HEK293 (cell line): ENCODE results near the gene SPINDOC.

Source experiments
- CTCF ChIA-PET: fragments of 350-600 bp; formaldehyde crosslinking; extraction: SDS; loops from one replicate; lab custom pipeline; 2021; ENCODE audit warnings: antibody characterized with exemption; lab: Yijun Ruan, JAX
- POLR2A ChIA-PET: fragments of 300-600 bp; formaldehyde crosslinking; extraction: SDS; loops from one replicate; lab custom pipeline; 2020; ENCODE audit warnings: antibody characterized with exemption, inconsistent platforms; lab: Yijun Ruan, JAX
- H3K27ac ChIP-seq: fragments of 200-500 bp; sonication (Bioruptor generic); 2 replicates; pipeline ENCODE4 v1.5.1; 2014; ENCODE audit warnings: low read depth, low read length, control low read depth, inconsistent platforms; ENCODE audit errors: extremely low read depth
- H3K36me3 ChIP-seq, 2 experiments: fragments of 200-500 bp in 1 of 2; sonication (Bioruptor generic) in 1 of 2; 1 replicate in 1 of 2; 2 replicates in 1 of 2; pipeline ENCODE4 v1.5.1; 2014 to 2017; ENCODE audit warnings: inconsistent platforms in 2 of 2, low read length in 2 of 2; ENCODE audit not compliant: control insufficient read depth in 2 of 2, insufficient read depth in 1 of 2
- H3K4me1 ChIP-seq: fragments of 200-500 bp; sonication (Bioruptor generic); 2 replicates; pipeline ENCODE4 v1.5.1; 2014; ENCODE audit warnings: mild to moderate bottlenecking, low read length, inconsistent platforms; ENCODE audit not compliant: control insufficient read depth, insufficient read depth
- H3K4me3 ChIP-seq: 2 replicates; pipeline ENCODE4 v1.5.1; 2011; ENCODE audit warnings: low read depth, mild to moderate bottlenecking, control low read depth, low read length, moderate library complexity
- H3K9me3 ChIP-seq: fragments of 200-500 bp; sonication (Bioruptor generic); 2 replicates; pipeline ENCODE4 v1.5.1; 2014; ENCODE audit warnings: low read depth, low read length, inconsistent platforms; ENCODE audit not compliant: control insufficient read depth, insufficient read depth
- GLI2 ChIP-seq: fragments of 450-650 bp; formaldehyde crosslinking; IDR thresholded peaks from 2 replicates; pipeline ENCODE4; 2017; ENCODE audit warnings: missing biosample characterization, missing genetic modification characterization, low read depth, borderline replicate concordance
- GLIS1 ChIP-seq: fragments of 450-650 bp; formaldehyde crosslinking; IDR thresholded peaks from 2 replicates; pipeline ENCODE4 v1.5.1; 2016; ENCODE audit warnings: missing biosample characterization, missing genetic modification characterization
- PRDM1 ChIP-seq: fragments of 450-650 bp; formaldehyde crosslinking; IDR thresholded peaks from 2 replicates; pipeline ENCODE4; 2016; ENCODE audit warnings: missing biosample characterization, missing genetic modification characterization
- PRDM4 ChIP-seq: fragments of 450-650 bp; formaldehyde crosslinking; IDR thresholded peaks from 2 replicates; pipeline ENCODE4 v1.5.1; 2017; ENCODE audit warnings: missing biosample characterization, missing genetic modification characterization
- YY1 ChIP-seq: fragments of 450-650 bp; formaldehyde crosslinking; IDR thresholded peaks from 2 replicates; pipeline ENCODE4 v1.5.1; 2018; ENCODE audit warnings: missing biosample characterization, missing genetic modification characterization
- ZFP69B ChIP-seq: fragments of 450-650 bp; formaldehyde crosslinking; IDR thresholded peaks from 2 replicates; pipeline ENCODE4 v1.5.1; 2016; ENCODE audit warnings: missing biosample characterization, missing genetic modification characterization
- ZNF121 ChIP-seq: fragments of 450-650 bp; formaldehyde crosslinking; IDR thresholded peaks from 2 replicates; pipeline ENCODE4 v1.5.1; 2016; ENCODE audit warnings: missing biosample characterization, missing genetic modification characterization
- ZNF211 ChIP-seq: fragments of 450-650 bp; formaldehyde crosslinking; IDR thresholded peaks from 2 replicates; pipeline ENCODE4 v1.5.1; 2016; ENCODE audit warnings: low read depth, missing biosample characterization, missing genetic modification characterization
- ZNF362 ChIP-seq: fragments of 450-650 bp; formaldehyde crosslinking; IDR thresholded peaks from 2 replicates; pipeline ENCODE4 v1.5.1; 2016; ENCODE audit warnings: missing biosample characterization, missing genetic modification characterization
- ZNF366 ChIP-seq: fragments of 450-650 bp; formaldehyde crosslinking; conservative IDR thresholded peaks from 2 replicates; pipeline ENCODE4 v1.5.1; 2016; ENCODE audit warnings: missing biosample characterization, missing genetic modification characterization
- ZNF398 ChIP-seq: fragments of 450-650 bp; formaldehyde crosslinking; IDR thresholded peaks from 2 replicates; pipeline ENCODE4 v1.5.1; 2017; ENCODE audit warnings: missing biosample characterization, missing genetic modification characterization
- ZNF580 ChIP-seq: fragments of 450-650 bp; formaldehyde crosslinking; IDR thresholded peaks from 2 replicates; pipeline ENCODE4 v1.5.1; 2016; ENCODE audit warnings: missing biosample characterization, missing genetic modification characterization
- TF ChIP-seq, protein P1 (sequence below): IDR thresholded peaks from 2 replicates; pipeline ENCODE4 v1.6.1; 2011; ENCODE audit warnings: mild to moderate bottlenecking, low read depth, low read length, borderline replicate concordance

SPINDOC gene

DNA sequence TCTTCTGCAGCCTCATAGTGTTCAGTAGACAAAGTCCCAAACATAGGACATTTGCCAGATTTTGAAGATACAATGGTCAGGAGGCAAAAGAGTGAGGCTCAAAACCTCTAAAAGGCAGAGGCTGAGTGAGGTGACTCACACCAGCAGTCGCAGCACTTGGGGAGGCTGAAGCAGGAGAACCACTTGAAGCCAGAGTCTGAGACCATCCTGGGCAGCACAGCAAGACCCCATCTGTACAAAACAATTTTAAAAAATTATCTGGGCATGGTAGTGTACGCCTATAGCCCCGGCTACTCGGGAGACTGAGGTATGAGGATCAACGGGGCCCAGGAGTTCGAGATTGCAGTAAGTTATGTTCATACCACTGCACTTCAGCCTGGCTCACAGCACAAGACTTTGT is 30.5 kb upstream of the SPINDOC start:
- Histone ChIP-seq H3K9me3 (no peaks in the 10 kb centered on the region), H3K4me3 (no peak overlapping the region), H3K4me1 (no peaks in the 10 kb centered on the region), H3K27ac (no peak overlapping the region), H3K36me3 (no peaks in the 10 kb centered on the region)
- POLR2A ChIA-PET: interaction anchor here (0.7 kb wide), 1 partner anchor 28 kb away, joined by 3 read pairs; no protein-coding TSS in a partner anchor
- TF ChIP-seq, protein P1, sequence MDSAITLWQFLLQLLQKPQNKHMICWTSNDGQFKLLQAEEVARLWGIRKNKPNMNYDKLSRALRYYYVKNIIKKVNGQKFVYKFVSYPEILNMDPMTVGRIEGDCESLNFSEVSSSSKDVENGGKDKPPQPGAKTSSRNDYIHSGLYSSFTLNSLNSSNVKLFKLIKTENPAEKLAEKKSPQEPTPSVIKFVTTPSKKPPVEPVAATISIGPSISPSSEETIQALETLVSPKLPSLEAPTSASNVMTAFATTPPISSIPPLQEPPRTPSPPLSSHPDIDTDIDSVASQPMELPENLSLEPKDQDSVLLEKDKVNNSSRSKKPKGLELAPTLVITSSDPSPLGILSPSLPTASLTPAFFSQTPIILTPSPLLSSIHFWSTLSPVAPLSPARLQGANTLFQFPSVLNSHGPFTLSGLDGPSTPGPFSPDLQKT: no peak
- no peak for TF ChIP-seq ZNF580 (tag by site-specific recombination)
- TF ChIP-seq GLIS1 (tag by site-specific recombination): no peak
- peak; percentile 78 for TF ChIP-seq ZNF121
- no peak for TF ChIP-seq ZNF362 (tag by site-specific recombination)
- CTCF ChIA-PET: interaction anchor here (0.6 kb wide), 1 partner anchor 23 kb away, joined by 5 read pairs; no protein-coding TSS in a partner anchor

DNA sequence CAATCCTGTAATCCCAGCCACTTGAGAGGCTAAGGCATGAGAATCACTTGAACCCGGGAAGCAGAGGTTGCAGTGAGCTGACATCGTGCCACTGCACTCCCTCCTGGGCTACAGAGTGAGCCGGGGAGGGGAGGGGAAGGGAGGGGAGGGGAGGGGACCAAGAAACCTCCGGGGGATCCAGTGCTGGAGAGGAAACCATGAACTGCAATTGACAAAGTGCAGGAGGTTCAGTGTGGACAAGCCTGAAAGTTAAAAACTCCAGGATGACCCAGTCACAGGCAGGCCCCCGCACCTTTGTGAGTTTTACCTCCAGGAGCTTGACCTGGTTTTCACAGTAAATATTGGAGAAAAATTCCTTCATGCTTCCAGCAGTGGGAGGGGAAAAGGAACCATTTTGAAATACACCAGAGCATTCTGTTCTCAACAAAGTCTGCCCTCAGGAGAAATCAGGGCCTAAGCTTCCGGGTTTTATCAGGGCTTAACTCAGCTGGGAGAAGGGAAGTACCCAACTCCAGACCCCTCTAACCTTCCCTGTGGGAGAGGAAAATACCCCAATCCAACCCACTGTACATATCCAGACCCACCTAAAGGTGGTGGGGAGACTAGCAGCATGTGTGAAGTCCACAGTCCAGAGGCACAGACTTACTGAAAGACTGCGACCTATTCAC is 29.2 kb upstream of the SPINDOC start:
- ChIA-PET POLR2A (interaction anchor here (0.6 kb wide), 1 partner anchor 55 kb away, joined by 3 read pairs; the partner anchor contains the start of gene MARK2), CTCF (interaction anchor here (0.5 to 1.3 kb wide), 3 partner anchors 16 to 1510 kb away, joined by 3 to 7 read pairs (median 3); partner anchors contain the start of gene ZFTA)
- Histone ChIP-seq H3K36me3 (no peaks in the 10 kb centered on the region), H3K4me1 (no peaks in the 10 kb centered on the region), H3K27ac (no peak overlapping the region), H3K9me3 (no peaks in the 10 kb centered on the region), H3K4me3 (no peak overlapping the region)
- peak; percentile 54; the same call in 1 of the 2 replicates for TF ChIP-seq ZNF398 (tag by site-specific recombination)
- TF ChIP-seq ZNF211: no peak
- TF ChIP-seq ZFP69B (tag by site-specific recombination): no peak
- TF ChIP-seq GLIS1 (tag by site-specific recombination): peak; percentile 36; the same call in 1 of the 2 replicates
- peak; percentile 79 for TF ChIP-seq PRDM4 (tag by site-specific recombination)

- Histone ChIP-seq H3K9me3 (no peaks in the 10 kb centered on the region), H3K4me1 (no peaks in the 10 kb centered on the region), H3K36me3 (no peaks in the 10 kb centered on the region), H3K4me3 (no peak overlapping the region), H3K27ac (no peak overlapping the region)
- ChIA-PET POLR2A (no interaction called here), CTCF (interaction anchor here (0.6 to 1.6 kb wide), 3 partner anchors 8 to 957 kb away, joined by 3 to 5 read pairs (median 5); no protein-coding TSS in a partner anchor)
- TF ChIP-seq GLI2 (tag by site-specific recombination) (no peak), ZNF366 (tag by site-specific recombination) (peak; percentile 75), YY1 (tag by site-specific recombination) (no peak), PRDM1 (tag by site-specific recombination) (peak; percentile 96)
These were observed 27.4 kb upstream of the SPINDOC start for GRCh38 chr11:63785823-63786222.
